H54 (cell line): ENCODE results near the gene CAMK2D.
"Not testable (repeated sequence)": the region's sequence is repeated elsewhere in the genome, so short reads cannot be mapped to it uniquely, and the experiment has no call there.

Source experiments
- DNase-seq: peaks from one replicate; pipeline ENCODE4 v3.0.0; 2011; ENCODE audit warnings: low spot score, mixed read lengths; ENCODE audit not compliant: insufficient read length
- FAIRE-seq: peaks from 3 replicates; lab custom pipeline; 2011; peaks lifted over from hg19 to GRCh38; lab: Jason Lieb, UNC
- POLR2A ChIP-seq: IDR thresholded peaks from 2 replicates; pipeline ENCODE4 v1.6.1; 2011; ENCODE audit warnings: low read depth, mild to moderate bottlenecking, low read length

CAMK2D gene

GRCh38 chr4:113761620-113762185, at the start of gene CAMK2D:
TSS of gene CAMK2D (minus strand) at chr4:113761738. CDS start at chr4:113761068, 670 bp downstream.
- peak; percentile 49 for TF ChIP-seq POLR2A
- no peak for FAIRE-seq

GRCh38 chr4:113810906-113811305, 49.4 kb upstream of the CAMK2D start:
- FAIRE-seq (no peak), DNase-seq (no peak)
- TF ChIP-seq POLR2A: no peak

More at GRCh38 chr4:113761620-113762185, at the start of gene CAMK2D:
- peak; percentile 28 for DNase-seq

- no peak for DNase-seq
- TF ChIP-seq POLR2A: no peak
Observed at GRCh38 chr4:113809311-113809710, 47.8 kb upstream of the CAMK2D start.

GRCh38 chr4:113806850-113807249, 45.3 kb upstream of the CAMK2D start:
- no peak for TF ChIP-seq POLR2A
- no peak for FAIRE-seq
- no peak for DNase-seq

More at GRCh38 chr4:113809311-113809710, 47.8 kb upstream of the CAMK2D start:
- FAIRE-seq: no peak

GRCh38 chr4:113801882-113802281, 40.3 kb upstream of the CAMK2D start:
- no peak for TF ChIP-seq POLR2A
- FAIRE-seq: no peak
- DNase-seq: no peak

GRCh38 chr4:113796381-113796780, 34.8 kb upstream of the CAMK2D start:
- not testable (repeated sequence) for FAIRE-seq, DNase-seq

GRCh38 chr4:113790478-113790877, 28.9 kb upstream of the CAMK2D start:
- DNase-seq (no peak), FAIRE-seq (no peak)
- TF ChIP-seq POLR2A: no peak

- TF ChIP-seq POLR2A: no peak
- no peak for FAIRE-seq
- DNase-seq: no peak
Observed at GRCh38 chr4:113788888-113789287, 27.4 kb upstream of the CAMK2D start.

- TF ChIP-seq POLR2A: no peak
- DNase-seq (no peak), FAIRE-seq (no peak)
Observed at GRCh38 chr4:113785781-113786180, 24.2 kb upstream of the CAMK2D start.

GRCh38 chr4:113784497-113785250, 23.1 kb upstream of the CAMK2D start:
- FAIRE-seq (peak; percentile 94), DNase-seq (peak; percentile 23)
- TF ChIP-seq POLR2A: no peak

- FAIRE-seq: no peak
- no peak for TF ChIP-seq POLR2A
- no peak for DNase-seq
Observed at GRCh38 chr4:113783701-113784100, 22.2 kb upstream of the CAMK2D start.

- DNase-seq: no peak
- FAIRE-seq: no peak
- no peak for TF ChIP-seq POLR2A
Observed at GRCh38 chr4:113783289-113783688, 21.8 kb upstream of the CAMK2D start.

GRCh38 chr4:113781439-113782040, 20.0 kb upstream of the CAMK2D start:
- FAIRE-seq (peak; percentile 41), DNase-seq (no peak)
- TF ChIP-seq POLR2A: no peak

- TF ChIP-seq POLR2A: no peak
- no peak for DNase-seq
- no peak for FAIRE-seq
Observed at GRCh38 chr4:113776679-113777078, 15.1 kb upstream of the CAMK2D start.

- no peak for TF ChIP-seq POLR2A
- FAIRE-seq (no peak), DNase-seq (no peak)
Observed at GRCh38 chr4:113776016-113776415, 14.5 kb upstream of the CAMK2D start.
